Neural cell (in vitro differentiated cells): Measurements from ENCODE around the gene HDAC9. TPM values are rescaled to one million over a fixed set of nuclear protein-coding genes. Genes with fewer than 3 reads are reported as not detected.

ENCODE experiments used
- H2AFZ ChIP-seq: fragments of 200-600, 300-800 bp; sonication (generic), shearing (Covaris generic); 2 replicates; pipeline ENCODE4 v1.6.0; 2014; ENCODE audit warnings: low read depth, mild to moderate bottlenecking, antibody characterized with exemption, low read length, moderate library complexity
- H3F3A ChIP-seq: fragments of 200-600 bp; shearing (Covaris generic); 2 replicates; pipeline ENCODE4 v1.6.1; 2016; ENCODE audit warnings: mild to moderate bottlenecking, moderate library complexity, mixed read lengths, antibody characterized with exemption, low read length; ENCODE audit not compliant: insufficient read depth, poor library complexity, severe bottlenecking
- H3K27ac ChIP-seq: fragments of 200-600, 300-800 bp; sonication (generic), shearing (Covaris generic); 2 replicates; pipeline ENCODE4 v1.5.1; 2014; ENCODE audit warnings: mild to moderate bottlenecking, low read length, moderate library complexity
- H3K27me3 ChIP-seq: fragments of 300-800, 200-600 bp; sonication (generic), shearing (Covaris generic); 2 replicates; pipeline ENCODE4 v1.6.0; 2014; ENCODE audit warnings: mild to moderate bottlenecking, low read depth, low read length, moderate library complexity; ENCODE audit not compliant: insufficient read depth
- H3K36me3 ChIP-seq: fragments of 300-800, 200-600 bp; sonication (generic), shearing (Covaris generic); 2 replicates; pipeline ENCODE4 v1.5.1; 2014; ENCODE audit warnings: mild to moderate bottlenecking, antibody characterized with exemption, low read length, moderate library complexity; ENCODE audit not compliant: insufficient read depth
- H3K4me2 ChIP-seq: fragments of 300-800, 200-600 bp; sonication (generic), shearing (Covaris generic); 2 replicates; pipeline ENCODE4 v1.6.0; 2014; ENCODE audit warnings: mild to moderate bottlenecking, low read length
- H3K4me3 ChIP-seq: fragments of 300-800, 200-600 bp; sonication (generic), shearing (Covaris generic); 2 replicates; pipeline ENCODE4 v1.5.1; 2014; ENCODE audit warnings: mild to moderate bottlenecking, low read length, moderate library complexity
- H3K79me2 ChIP-seq: fragments of 200-600 bp; shearing (Covaris generic); replicated peaks from 2 replicates; pipeline ENCODE4 v1.6.0; 2014; ENCODE audit warnings: mild to moderate bottlenecking, low read length, moderate library complexity; ENCODE audit not compliant: insufficient read depth
- H3K9ac ChIP-seq: fragments of 300-800, 200-600 bp; sonication (generic), shearing (Covaris generic); 2 replicates; pipeline ENCODE4 v1.6.1; 2016; ENCODE audit warnings: mild to moderate bottlenecking, low read length, mixed read lengths
- H3K9me2 ChIP-seq: fragments of 200-600 bp; shearing (Covaris generic); 2 replicates; pipeline ENCODE4 v1.6.1; 2016; ENCODE audit warnings: mild to moderate bottlenecking, low read length, mixed read lengths; ENCODE audit not compliant: insufficient read depth
- H3K9me3 ChIP-seq: fragments of 200-600, 300-800 bp; sonication (generic), shearing (Covaris generic); 2 replicates; pipeline ENCODE4 v1.6.1; 2016; ENCODE audit warnings: mild to moderate bottlenecking, mixed run types, low read length, moderate library complexity, mixed read lengths
- H4K20me1 ChIP-seq: fragments of 200-600 bp; shearing (Covaris generic); 2 replicates; pipeline ENCODE4 v1.6.1; 2016; ENCODE audit warnings: mild to moderate bottlenecking, mixed run types; ENCODE audit not compliant: insufficient read depth
- CTCF ChIP-seq: fragments of 450-650 bp; IDR thresholded peaks from 2 replicates; pipeline ENCODE4 v1.5.1; 2014; ENCODE audit warnings: antibody characterized with exemption, mild to moderate bottlenecking, moderate library complexity; ENCODE audit not compliant: poor library complexity, severe bottlenecking
- EP300 ChIP-seq: fragments of 450-650 bp; conservative IDR thresholded peaks from 2 replicates; pipeline ENCODE4 v1.6.1; 2014; ENCODE audit warnings: antibody characterized with exemption, mild to moderate bottlenecking, moderate library complexity; ENCODE audit not compliant: poor library complexity, severe bottlenecking
- EZH2 ChIP-seq: fragments of 200-600, 300-800 bp; shearing (Covaris generic), sonication (generic); IDR thresholded peaks from 2 replicates; pipeline ENCODE4 v1.6.1; 2014; ENCODE audit warnings: antibody characterized with exemption, low read length, borderline replicate concordance, mild to moderate bottlenecking; ENCODE audit not compliant: insufficient read depth, poor library complexity, severe bottlenecking
- MXI1 ChIP-seq: fragments of 450-650 bp; conservative IDR thresholded peaks from 2 replicates; pipeline ENCODE4 v1.6.1; 2014; ENCODE audit warnings: antibody characterized with exemption, mild to moderate bottlenecking; ENCODE audit not compliant: poor library complexity, severe bottlenecking
- POLR2AphosphoS5 ChIP-seq: IDR thresholded peaks from 2 replicates; pipeline ENCODE4 v1.6.1; 2012
- RAD21 ChIP-seq: fragments of 450-650 bp; conservative IDR thresholded peaks from 2 replicates; pipeline ENCODE4 v1.6.1; 2014; ENCODE audit warnings: antibody characterized with exemption, mild to moderate bottlenecking, moderate library complexity
- REST ChIP-seq: IDR thresholded peaks from 2 replicates; pipeline ENCODE4 v1.6.1; 2012; ENCODE audit warnings: borderline replicate concordance
- SMC3 ChIP-seq: fragments of 450-650 bp; conservative IDR thresholded peaks from 2 replicates; pipeline ENCODE4 v1.6.1; 2014; ENCODE audit warnings: antibody characterized with exemption, mild to moderate bottlenecking, moderate library complexity; ENCODE audit not compliant: poor library complexity
- TAF1 ChIP-seq: IDR thresholded peaks from 2 replicates; pipeline ENCODE4 v1.6.1; 2012; ENCODE audit warnings: low read depth
- polyA plus RNA-seq: library from polyadenylated mRNA; depleted of rRNA; stranded (reverse); fragments of >200 nt; gene quantifications from 2 replicates; pipeline ENCODE4 v1.2.3, GENCODE V29; 2014

The HDAC9 gene
- polyA plus RNA-seq, 1 donor from 2014 or later = 15.9 TPM

GRCh38 chr7:19001854-19002253, 506.3 kb downstream of the HDAC9 start:
- Histone ChIP-seq H4K20me1 (no peaks in the 10 kb centered on the region), H2AFZ (no peak overlapping the region), H3K9me2 (no peaks in the 10 kb centered on the region), H3K27me3 (no peaks in the 10 kb centered on the region), H3K79me2 (no peaks in the 10 kb centered on the region), H3K4me2 (no peak overlapping the region), H3K36me3 (no peaks in the 10 kb centered on the region), H3K4me3 (no peak overlapping the region), H3K27ac (no peak overlapping the region), H3F3A (no peaks in the 10 kb centered on the region), H3K9ac (no peak overlapping the region), H3K9me3 (no peaks in the 10 kb centered on the region)
- no peak for TF ChIP-seq EZH2

GRCh38 chr7:19009241-19009935, 513.8 kb downstream of the HDAC9 start:
- Histone ChIP-seq H3F3A (no peaks in the 10 kb centered on the region), H3K9me3 (no peaks in the 10 kb centered on the region), H3K36me3 (no peaks in the 10 kb centered on the region), H3K27ac (no peak overlapping the region), H3K9ac (no peak overlapping the region), H4K20me1 (no peaks in the 10 kb centered on the region), H3K27me3 (no peaks in the 10 kb centered on the region), H3K79me2 (no peaks in the 10 kb centered on the region), H3K4me2 (peak overlapping the region; percentile 15), H2AFZ (no peak overlapping the region), H3K9me2 (no peaks in the 10 kb centered on the region), H3K4me3 (no peak overlapping the region)
- TF ChIP-seq POLR2AphosphoS5 (peak; percentile 78), EP300 (peak; percentile 95), MXI1 (no peak)

GRCh38 chr7:19009936-19010280, 514.4 kb downstream of the HDAC9 start:
- Histone ChIP-seq H3K4me3 (no peak overlapping the region), H3K79me2 (no peaks in the 10 kb centered on the region), H3K4me2 (no peak overlapping the region), H3K36me3 (no peaks in the 10 kb centered on the region), H4K20me1 (no peaks in the 10 kb centered on the region), H3K27ac (no peak overlapping the region), H3K27me3 (no peaks in the 10 kb centered on the region), H3K9ac (no peak overlapping the region), H3K9me2 (no peaks in the 10 kb centered on the region), H3F3A (no peaks in the 10 kb centered on the region), H2AFZ (no peak overlapping the region), H3K9me3 (no peaks in the 10 kb centered on the region)
- TF ChIP-seq SMC3 (no peak), CTCF (no peak), RAD21 (no peak), EP300 (no peak), POLR2AphosphoS5 (no peak), MXI1 (no peak), EZH2 (no peak), TAF1 (no peak), REST (no peak)
